Right atrium auricular region (tissue), 2 donors: ENCODE data around the gene ELMO1. TPM values are rescaled to one million over a fixed set of nuclear protein-coding genes. Genes with fewer than 3 reads are reported as not detected.

ENCODE experiments used
- DNase-seq: peaks from one replicate; pipeline ENCODE4 v3.0.0-alpha.2; 2019; ENCODE audit warnings: low spot score
- H3K27ac ChIP-seq, 2 donors: fragments of 200-600 bp; sonication (generic); 1 replicate in 1 of 2; 2 replicates in 1 of 2; pipeline ENCODE4 v1.5.1; 2016 to 2019
- H3K27me3 ChIP-seq, 2 donors: fragments of 200-600 bp; sonication (generic); one replicate each; pipeline versions ENCODE4 v1.5.1 to v1.6.0; 2017 to 2019
- H3K36me3 ChIP-seq: fragments of 200-600 bp; sonication (generic); one replicate; pipeline ENCODE4 v1.5.1; 2016
- H3K4me1 ChIP-seq, 2 donors: fragments of 200-600 bp; sonication (generic); one replicate each; pipeline versions ENCODE4 v1.5.1 to v1.6.0; 2017 to 2019
- H3K4me3 ChIP-seq, 2 donors: fragments of 200-600 bp; sonication (generic); 1 replicate in 1 of 2; 2 replicates in 1 of 2; pipeline ENCODE4 v1.5.1; 2017 to 2019; ENCODE audit warnings: mild to moderate bottlenecking in 1 of 2, moderate library complexity in 1 of 2
- H3K9me3 ChIP-seq, 2 donors: fragments of 200-600 bp; sonication (generic); one replicate each; pipeline ENCODE4 v1.5.1; 2019
- total RNA-seq, 2 donors: library from RNA; depleted of rRNA; stranded (reverse); fragments of >200 nt; gene quantifications; one replicate each; pipeline ENCODE4 v1.1.0, GENCODE V29; 2016
- TF ChIP-seq, protein P1 (sequence below), 2 donors: fragments of 200-600 bp; sonication (generic); IDR thresholded peaks; one replicate each; pipeline ENCODE4 v1.5.1; 2019; ENCODE audit warnings: antibody characterized with exemption in 2 of 2

ELMO1 gene
- total RNA-seq, 2 donors from 2014 or later: 24.4 to 45.1 TPM

DNA sequence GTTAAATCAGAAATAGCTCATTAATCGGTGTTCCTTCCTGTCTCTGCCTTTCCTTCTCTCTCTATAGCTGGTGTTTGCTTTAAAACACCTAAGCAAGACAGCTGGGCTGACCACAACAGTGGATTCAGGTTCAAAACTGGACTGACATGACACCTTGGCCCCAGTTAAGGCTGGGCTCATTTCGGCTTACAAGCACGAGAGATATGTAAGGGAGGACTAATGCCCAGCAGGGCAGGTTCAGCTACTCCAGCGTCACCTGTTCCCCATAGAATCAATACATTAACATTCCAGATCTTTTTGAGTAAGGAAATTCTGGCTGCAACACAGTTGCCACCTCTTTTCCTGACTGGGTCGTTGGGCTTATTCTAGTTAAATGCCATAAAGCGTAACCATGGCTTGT, 401.4 kb downstream of the ELMO1 start:
- TF ChIP-seq, protein P1, sequence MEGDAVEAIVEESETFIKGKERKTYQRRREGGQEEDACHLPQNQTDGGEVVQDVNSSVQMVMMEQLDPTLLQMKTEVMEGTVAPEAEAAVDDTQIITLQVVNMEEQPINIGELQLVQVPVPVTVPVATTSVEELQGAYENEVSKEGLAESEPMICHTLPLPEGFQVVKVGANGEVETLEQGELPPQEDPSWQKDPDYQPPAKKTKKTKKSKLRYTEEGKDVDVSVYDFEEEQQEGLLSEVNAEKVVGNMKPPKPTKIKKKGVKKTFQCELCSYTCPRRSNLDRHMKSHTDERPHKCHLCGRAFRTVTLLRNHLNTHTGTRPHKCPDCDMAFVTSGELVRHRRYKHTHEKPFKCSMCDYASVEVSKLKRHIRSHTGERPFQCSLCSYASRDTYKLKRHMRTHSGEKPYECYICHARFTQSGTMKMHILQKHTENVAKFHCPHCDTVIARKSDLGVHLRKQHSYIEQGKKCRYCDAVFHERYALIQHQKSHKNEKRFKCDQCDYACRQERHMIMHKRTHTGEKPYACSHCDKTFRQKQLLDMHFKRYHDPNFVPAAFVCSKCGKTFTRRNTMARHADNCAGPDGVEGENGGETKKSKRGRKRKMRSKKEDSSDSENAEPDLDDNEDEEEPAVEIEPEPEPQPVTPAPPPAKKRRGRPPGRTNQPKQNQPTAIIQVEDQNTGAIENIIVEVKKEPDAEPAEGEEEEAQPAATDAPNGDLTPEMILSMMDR (IDR thresholded peaks at IDR 0.05): no peak
- Histone ChIP-seq H3K27ac (no peak overlapping the region), H3K4me3 (no peak overlapping the region), H3K27me3 (no peaks in the 10 kb centered on the region), H3K4me1 (peaks cover 0 to 3% of the 10 kb centered on the region in 2 donors), H3K36me3 (no peaks in the 10 kb centered on the region), H3K9me3 (no peaks in the 10 kb centered on the region)
- no peak for DNase-seq

DNA sequence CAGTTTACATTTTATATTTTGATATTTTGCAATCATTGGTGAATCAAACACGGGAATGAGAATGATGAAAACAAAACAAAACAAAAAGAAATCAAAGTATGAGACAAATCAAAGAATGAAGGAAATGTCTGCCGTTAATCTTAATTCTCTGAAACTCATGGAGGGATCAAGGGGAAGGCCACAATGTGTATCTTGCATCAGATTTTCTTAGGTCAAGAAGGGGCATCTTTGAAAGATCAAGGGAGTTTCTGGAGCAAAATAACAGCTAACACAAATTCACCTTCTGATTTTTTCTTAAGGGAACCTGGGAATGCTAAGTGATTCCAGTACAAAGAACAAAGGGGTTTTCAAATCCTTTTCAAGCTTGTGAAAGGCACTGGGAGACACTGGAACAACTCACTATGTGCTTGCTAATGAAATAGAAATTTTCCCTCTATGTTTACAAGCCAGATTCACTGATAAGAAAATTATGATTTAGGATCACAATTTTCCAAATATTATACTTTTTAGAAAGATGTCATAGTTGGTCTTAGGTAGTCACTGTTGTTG, 402.1 kb downstream of the ELMO1 start:
- no peaks in the 10 kb centered on the region for H3K9me3 ChIP-seq
- no peak overlapping the region for H3K4me3 ChIP-seq
- H3K27me3 ChIP-seq: no peaks in the 10 kb centered on the region
- DNase-seq: no peak
- no peaks in the 10 kb centered on the region for H3K36me3 ChIP-seq
- TF ChIP-seq, protein P1 (IDR thresholded peaks at IDR 0.05): no peak
- peaks cover 0 to 3% of the 10 kb centered on the region in 2 donors for H3K4me1 ChIP-seq
- H3K27ac ChIP-seq: no peak overlapping the region

DNA sequence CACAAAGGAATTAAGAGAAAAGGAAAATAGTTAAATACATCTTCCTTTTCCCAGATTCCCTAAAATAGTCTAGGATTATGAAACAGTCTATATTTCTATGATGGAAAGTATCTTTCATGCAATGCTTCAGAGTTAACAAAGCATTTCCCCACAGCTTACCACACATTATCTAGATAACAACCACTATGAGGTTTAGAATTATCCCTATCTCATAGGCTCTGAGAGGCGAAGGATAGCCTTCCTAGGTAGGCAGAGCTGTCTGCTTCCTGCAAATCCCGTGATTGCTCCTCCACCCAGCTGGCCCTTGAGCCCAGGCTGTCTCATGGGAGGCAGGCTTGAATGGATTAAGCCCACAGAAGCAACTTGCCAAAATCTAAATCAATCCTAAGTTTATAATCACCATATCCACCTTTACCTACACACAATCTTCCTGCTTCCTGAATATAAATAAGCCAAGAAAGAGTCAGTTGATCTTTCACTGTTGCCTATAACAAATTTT, 402.9 kb downstream of the ELMO1 start:
- no peak overlapping the region for H3K4me3 ChIP-seq

DNA sequence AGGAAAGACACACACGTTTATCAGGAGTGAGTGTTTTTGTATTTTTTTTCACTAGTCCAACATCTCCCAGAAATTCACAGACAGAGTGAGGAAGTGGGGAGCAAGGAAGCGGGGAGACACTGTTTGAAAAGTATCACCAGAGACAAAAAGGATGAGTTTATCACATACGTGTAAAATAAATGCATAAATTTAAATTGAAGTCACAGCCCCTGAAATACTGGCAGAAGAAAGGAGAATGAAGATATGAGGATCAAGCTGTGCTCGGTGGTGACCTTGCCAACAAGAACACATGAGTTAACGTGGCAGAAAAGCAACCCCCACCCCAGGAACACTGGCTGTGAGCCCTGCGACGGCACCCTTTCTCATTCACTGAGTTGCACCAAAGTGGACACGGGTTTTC, 407.2 kb downstream of the ELMO1 start:
- Histone ChIP-seq H3K4me3 (no peak overlapping the region), H3K27ac (no peak overlapping the region), H3K27me3 (no peaks in the 10 kb centered on the region), H3K9me3 (peaks cover 0 to 13% of the 10 kb centered on the region in 2 donors), H3K36me3 (no peaks in the 10 kb centered on the region), H3K4me1 (peaks cover 0 to 3% of the 10 kb centered on the region in 2 donors)
- no peak for DNase-seq
- TF ChIP-seq, protein P1 (IDR thresholded peaks at IDR 0.05): no peak

More for the DNA sequence above, 402.9 kb downstream of the ELMO1 start:
- Histone ChIP-seq H3K9me3 (no peaks in the 10 kb centered on the region), H3K27ac (no peak overlapping the region), H3K36me3 (no peaks in the 10 kb centered on the region), H3K4me1 (peaks cover 0 to 3% of the 10 kb centered on the region in 2 donors), H3K27me3 (no peaks in the 10 kb centered on the region)
- DNase-seq: no peak
- TF ChIP-seq, protein P1 (IDR thresholded peaks at IDR 0.05): no peak

DNA sequence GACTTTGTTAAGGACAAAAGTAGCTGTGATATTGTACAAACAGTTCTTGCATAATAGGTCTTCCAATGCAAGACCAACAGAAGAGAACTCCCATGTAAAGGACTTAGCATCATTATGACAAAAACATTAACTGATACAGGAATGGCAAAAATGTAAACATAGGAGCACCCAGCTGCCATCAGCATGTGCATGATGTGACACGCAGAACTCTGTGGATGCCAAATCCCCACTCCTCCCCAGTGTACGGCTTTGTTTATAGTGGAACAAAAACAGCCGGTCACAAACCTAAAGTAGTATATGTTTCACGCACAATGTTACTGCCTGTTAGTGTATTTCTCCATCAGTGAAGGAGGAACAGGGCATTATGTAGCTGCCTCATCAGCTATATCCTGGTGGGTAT, 408.3 kb downstream of the ELMO1 start:
- H3K9me3 ChIP-seq: peaks cover 0 to 13% of the 10 kb centered on the region in 2 donors
- TF ChIP-seq, protein P1 (IDR thresholded peaks at IDR 0.05): no peak
- no peak overlapping the region for H3K4me3 ChIP-seq
- no peaks in the 10 kb centered on the region for H3K4me1 ChIP-seq
- no peak overlapping the region for H3K27ac ChIP-seq
- H3K36me3 ChIP-seq: no peaks in the 10 kb centered on the region
- no peaks in the 10 kb centered on the region for H3K27me3 ChIP-seq
- DNase-seq: no peak
